Loucy (cell line): ENCODE measurements around the gene DERA.

Experiments used
- EZH2phosphoT487 ChIP-seq: fragments of 200-600 bp; IDR thresholded peaks from 2 replicates; pipeline ENCODE4 v1.6.1; 2018; ENCODE audit warnings: antibody characterized with exemption, mild to moderate bottlenecking, moderate library complexity, borderline replicate concordance
- TF ChIP-seq, protein P1 (sequence below): fragments of 200-600 bp; sonication (generic); conservative IDR thresholded peaks from 2 replicates; pipeline ENCODE4 v1.5.1; 2014; ENCODE audit warnings: mild to moderate bottlenecking, antibody characterized with exemption, low read length

DNA sequence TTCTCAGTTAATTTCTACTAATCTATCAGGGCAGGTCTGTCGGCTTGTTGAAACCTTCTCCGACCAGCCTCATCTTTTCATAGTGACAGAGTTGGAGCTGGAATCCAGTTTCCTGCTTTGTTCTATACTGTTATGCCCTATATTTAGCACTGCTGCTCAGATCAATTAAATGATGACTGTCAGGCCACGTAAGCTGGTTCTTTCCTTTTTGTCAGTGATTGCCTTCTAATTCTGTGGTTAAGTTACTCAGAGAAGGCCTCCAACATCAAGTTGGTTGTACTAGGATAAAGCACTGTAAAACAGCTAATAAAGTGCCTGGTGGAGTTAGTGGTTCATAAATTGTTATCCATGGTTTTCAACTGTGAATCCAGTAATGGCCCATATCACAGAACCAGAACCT lies 22.6 kb downstream of the DERA start:
- TF ChIP-seq, protein P1, sequence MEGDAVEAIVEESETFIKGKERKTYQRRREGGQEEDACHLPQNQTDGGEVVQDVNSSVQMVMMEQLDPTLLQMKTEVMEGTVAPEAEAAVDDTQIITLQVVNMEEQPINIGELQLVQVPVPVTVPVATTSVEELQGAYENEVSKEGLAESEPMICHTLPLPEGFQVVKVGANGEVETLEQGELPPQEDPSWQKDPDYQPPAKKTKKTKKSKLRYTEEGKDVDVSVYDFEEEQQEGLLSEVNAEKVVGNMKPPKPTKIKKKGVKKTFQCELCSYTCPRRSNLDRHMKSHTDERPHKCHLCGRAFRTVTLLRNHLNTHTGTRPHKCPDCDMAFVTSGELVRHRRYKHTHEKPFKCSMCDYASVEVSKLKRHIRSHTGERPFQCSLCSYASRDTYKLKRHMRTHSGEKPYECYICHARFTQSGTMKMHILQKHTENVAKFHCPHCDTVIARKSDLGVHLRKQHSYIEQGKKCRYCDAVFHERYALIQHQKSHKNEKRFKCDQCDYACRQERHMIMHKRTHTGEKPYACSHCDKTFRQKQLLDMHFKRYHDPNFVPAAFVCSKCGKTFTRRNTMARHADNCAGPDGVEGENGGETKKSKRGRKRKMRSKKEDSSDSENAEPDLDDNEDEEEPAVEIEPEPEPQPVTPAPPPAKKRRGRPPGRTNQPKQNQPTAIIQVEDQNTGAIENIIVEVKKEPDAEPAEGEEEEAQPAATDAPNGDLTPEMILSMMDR = no peak
- TF ChIP-seq EZH2phosphoT487 = no peak
